Ovary (tissue), 10 donors: ENCODE results near the gene KRTAP5-6. TPM values are rescaled to one million over a fixed set of nuclear protein-coding genes. Genes with fewer than 3 reads are reported as not detected.

Experiments used
- DNase-seq, 5 donors: peaks; one replicate each; pipeline ENCODE4 v3.0.0-alpha.2; 2019 to 2020
- H3K27ac ChIP-seq, 2 donors: fragments of 200-600 bp; one replicate each; pipeline versions ENCODE4 v1.5.1 to v1.8.0; 2019 to 2022
- H3K27me3 ChIP-seq: fragments of 200-600 bp; one replicate; pipeline ENCODE4 v1.8.0; 2022
- H3K36me3 ChIP-seq: fragments of 200-600 bp; sonication (generic); one replicate; pipeline ENCODE4 v1.5.1; 2019
- H3K4me1 ChIP-seq: one replicate; pipeline ENCODE4 v1.8.1; 2013; ENCODE audit warnings: mild to moderate bottlenecking, moderate library complexity; ENCODE audit not compliant: insufficient read depth
- H3K4me3 ChIP-seq: fragments of 200-600 bp; sonication (generic); one replicate; pipeline ENCODE4 v1.5.1; 2017
- H3K9me3 ChIP-seq, 2 donors: fragments of 200-600 bp in 1 of 2; sonication (generic) in 1 of 2; one replicate each; pipeline versions ENCODE4 v1.5.1 to v1.8.1; 2013 to 2019; ENCODE audit warnings: mild to moderate bottlenecking in 1 of 2, moderate library complexity in 1 of 2
- CTCF ChIP-seq, 3 donors: fragments of 450-650 bp in 2 of 3; fragments of 200-600 bp in 1 of 3; IDR thresholded peaks; one replicate each; pipeline versions ENCODE4 v1.5.1 to v1.8.0; 2016 to 2022; ENCODE audit warnings: antibody characterized with exemption in 3 of 3, mild to moderate bottlenecking in 1 of 3
- EP300 ChIP-seq: sonication (generic); formaldehyde crosslinking; IDR thresholded peaks from one replicate; pipeline ENCODE4 v1.6.1; 2017; ENCODE audit warnings: antibody characterized with exemption
- POLR2A ChIP-seq: fragments of 450-650 bp; IDR thresholded peaks from one replicate; pipeline ENCODE4 v1.6.1; 2017; ENCODE audit warnings: antibody characterized with exemption, mild to moderate bottlenecking, moderate library complexity
- whole genome bisulfite sequencing, 3 donors: extraction: QIAGEN DNeasy Blood & Tissue Kit in 1 of 3; methylation state at CpG; one replicate each; pipeline versions ENCODE4 v1.1.5 to v1.1.7; 2013 to 2017; 5-methylcytosine and 5-hydroxymethylcytosine counted together
- intact Hi-C, 4 donors: fragments of 100-400 bp; cut with DNase I; formaldehyde crosslinking; loops; one replicate each; pipeline versions ENCODE4 v1.11.0 to v1.15.1; 2022 to 2023
- long read RNA-seq, 3 donors: library from polyadenylated mRNA in 2 of 3; unstranded in 2 of 3; transcript quantifications; one replicate each; pipeline ENCODE4 v2.0.0 and lab custom pipeline, GENCODE V29; 2021 to 2026
- polyA plus RNA-seq, 2 donors: library from polyadenylated mRNA; stranded (reverse); fragments of 200-250 nt in 1 of 2; fragments of 350-450 nt in 1 of 2; fragmentation: Illumina TruSeq in 1 of 2; extraction: RNeasy Lipid Tissue Mini Kit (QIAGEN cat#74804) in 1 of 2; gene quantifications; one replicate each; pipeline ENCODE4 v1.2.3, GENCODE V29; 2013 to 2014
- total RNA-seq, 7 donors: library from RNA; depleted of rRNA in 2 of 7; stranded (reverse); fragments of >200 nt in 2 of 7; fragmentation: NEBNext Ultra II Directional in 3 of 7; extraction: Animal tissue kit (Norgen Biotek cat#: 25700) in 3 of 7; gene quantifications; one replicate each; pipeline versions ENCODE4 v1.1.0 to v1.2.4, GENCODE V29; 2016 to 2023
- donor health status: DM: no; HTN: no; CAD: no; lungs with moderate emphysema.
- donor health status: DM: no; HTN: no; CAD: no.
- donor health status: Bipolar disorder and iron deficiency.
- donor health status: DM: yes; HTN: yes; CAD: no.
- donor health status: DM: no; HTN: no; CAD: no.
- donor health status: DM: yes; HTN: yes; CAD: no.

The KRTAP5-6 gene
- not detected for total RNA-seq
- not detected for polyA plus RNA-seq
- long read RNA-seq, donor 1: 0 reads
- long read RNA-seq, donor 2: 0 reads
- long read RNA-seq, donor 3: 0 reads

GRCh38 chr11:1696608-1697570 lies at the start of gene KRTAP5-6:
TSS of gene KRTAP5-6 (plus strand) at chr11:1697195. CDS start at chr11:1697246, 51 bp downstream.
- intact Hi-C loops: loop anchor here (2.0 to 10.0 kb wide), 4 partner anchors 138 to 455 kb away; partner anchors contain the start of genes SYT8 (in 1 of the 4) and TNNT3 (in 1 of the 4)
- Histone ChIP-seq H3K4me3 (no peak within 1 kb of the TSS), H3K4me1 (peaks cover 8% of the 10 kb centered on the region), H3K9me3 (peaks cover 0 to 3% of the 10 kb centered on the region in 2 donors), H3K36me3 (no peaks in the 10 kb centered on the region), H3K27me3 (no peaks in the 10 kb centered on the region), H3K27ac (no peak within 1 kb of the TSS)
- TF ChIP-seq EP300: no peak
- no peak for TF ChIP-seq CTCF (IDR thresholded peaks at IDR 0.05)
- TF ChIP-seq POLR2A: no peak
- DNase-seq: no peak
- 81 to 82% (median 82%) methylated on average over 11 of the region's 11 CpGs for WGBS, 3 donors

GRCh38 chr11:1647901-1648652 lies 48.9 kb upstream of the KRTAP5-6 start:
- Histone ChIP-seq H3K27me3 (no peaks in the 10 kb centered on the region), H3K27ac (no peak overlapping the region), H3K36me3 (no peaks in the 10 kb centered on the region), H3K4me1 (no peaks in the 10 kb centered on the region), H3K4me3 (no peak overlapping the region), H3K9me3 (no peaks in the 10 kb centered on the region)
- 89 to 94% (median 91%) methylated on average over 28 to 35 of the region's 35 CpGs for WGBS, 3 donors
- TF ChIP-seq EP300 (no peak), POLR2A (no peak), CTCF (IDR thresholded peaks at IDR 0.05) (no peak)
- intact Hi-C loops: no loop called here
- DNase-seq: peak in 1 of 5 donors; percentile 9

DNA sequence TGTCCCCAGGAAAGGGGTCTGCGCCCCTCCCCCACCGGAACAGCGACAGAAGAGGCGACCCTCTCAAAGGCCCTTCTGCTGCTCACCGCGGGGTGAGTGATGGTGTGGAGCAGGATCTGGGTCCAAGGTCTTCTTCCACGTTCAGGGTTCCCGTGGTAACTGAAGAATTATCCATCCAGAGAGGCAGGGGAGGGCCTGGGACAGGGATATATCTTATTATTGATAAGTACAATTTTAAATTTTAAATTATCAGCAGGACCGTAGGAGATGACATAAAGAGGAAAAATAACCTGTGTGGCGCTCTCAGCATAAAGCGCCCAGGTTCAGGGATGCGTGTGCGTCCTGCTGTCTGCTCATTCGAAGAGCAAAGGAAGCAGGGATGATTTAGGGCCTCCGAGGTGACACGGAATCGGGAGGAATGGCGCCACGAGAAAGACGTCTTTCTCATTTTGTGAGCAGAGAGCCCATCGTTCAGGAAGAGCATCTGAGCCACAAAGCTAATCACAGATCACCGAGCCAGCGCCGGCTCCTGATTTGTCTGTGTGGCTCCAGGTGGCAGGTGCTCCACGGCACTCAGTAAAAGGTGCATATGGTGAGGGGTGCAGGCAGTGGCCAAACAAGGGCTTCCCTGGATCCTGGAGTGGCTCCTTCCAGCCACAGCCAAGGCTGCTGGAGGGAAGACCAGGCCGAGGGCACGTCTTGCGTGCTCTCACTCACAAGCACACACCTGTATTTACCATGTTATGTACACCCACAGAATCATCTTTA lies 48.2 kb upstream of the KRTAP5-6 start:
- Histone ChIP-seq H3K27ac (no peak overlapping the region), H3K27me3 (no peaks in the 10 kb centered on the region), H3K4me1 (no peaks in the 10 kb centered on the region), H3K4me3 (no peak overlapping the region), H3K9me3 (no peaks in the 10 kb centered on the region), H3K36me3 (no peaks in the 10 kb centered on the region)
- intact Hi-C loops: no loop called here
- 81 to 86% (median 82%) methylated on average over 28 of the region's 28 CpGs for WGBS, 3 donors
- peak in 1 of 5 donors; percentile 3 for DNase-seq
- TF ChIP-seq POLR2A: no peak
- no peak for TF ChIP-seq EP300
- TF ChIP-seq CTCF (IDR thresholded peaks at IDR 0.05): no peak
